HepG2 (cell line): ENCODE results near the gene LGALS8. TPM values are rescaled to one million over a fixed set of nuclear protein-coding genes. Genes with fewer than 3 reads are reported as not detected.

ENCODE experiments used
- ATF7-NPFF ChIP-seq: sonication (generic); formaldehyde crosslinking; IDR thresholded peaks from 2 replicates; pipeline ENCODE4 v1.8.1; 2023; ENCODE audit warnings: mild to moderate bottlenecking, low read depth, missing genetic modification reagents, moderate library complexity
- BCL6 ChIP-seq: IDR thresholded peaks from 2 replicates; pipeline ENCODE4 v1.6.1; 2016; ENCODE audit warnings: missing genetic modification reagents, missing compliant biosample characterization
- BRD4 ChIP-seq: sonication (generic); formaldehyde crosslinking; IDR thresholded peaks from 2 replicates; pipeline ENCODE4 v1.4.0; 2020; ENCODE audit warnings: missing genetic modification reagents
- CAMTA2 ChIP-seq: sonication (generic); formaldehyde crosslinking; IDR thresholded peaks from 2 replicates; pipeline ENCODE4 v1.4.0; 2020; ENCODE audit warnings: mild to moderate bottlenecking, missing genetic modification reagents, borderline replicate concordance
- CHCHD3 ChIP-seq: sonication (generic); formaldehyde crosslinking; IDR thresholded peaks from 2 replicates; pipeline ENCODE4 v1.8.0; 2022; ENCODE audit warnings: mild to moderate bottlenecking, missing genetic modification reagents, moderate library complexity
- HMG20A ChIP-seq: IDR thresholded peaks from 2 replicates; pipeline ENCODE4 v1.6.1; 2016; ENCODE audit warnings: borderline replicate concordance
- HNF4G ChIP-seq, 2 experiments: sonication (generic) in 1 of 2; formaldehyde crosslinking in 1 of 2; IDR thresholded peaks; 2 replicates each; pipeline versions ENCODE4 v1.4.0 to v1.6.1; 2011 to 2020; ENCODE audit warnings: borderline replicate concordance in 2 of 2, low read depth in 2 of 2, mild to moderate bottlenecking in 2 of 2, low read length in 1 of 2, missing genetic modification reagents in 1 of 2, moderate library complexity in 1 of 2
- IKZF1 ChIP-seq: fragments of 450-650 bp; IDR thresholded peaks from 2 replicates; pipeline ENCODE4 v1.7.1; 2016
- KDM3A ChIP-seq: IDR thresholded peaks from 2 replicates; pipeline ENCODE4 v1.6.1; 2018; ENCODE audit warnings: low read depth, missing compliant biosample characterization
- KDM6A ChIP-seq: IDR thresholded peaks from 2 replicates; pipeline ENCODE4 v1.6.1; 2016; ENCODE audit warnings: low read depth
- MEF2D ChIP-seq: sonication (generic); formaldehyde crosslinking; IDR thresholded peaks from 2 replicates; pipeline ENCODE4 v1.5.1; 2020; ENCODE audit warnings: mild to moderate bottlenecking, missing genetic modification reagents
- MXD4 ChIP-seq: IDR thresholded peaks from 2 replicates; pipeline ENCODE4 v1.6.1; 2016; ENCODE audit warnings: mild to moderate bottlenecking, missing biosample characterization, missing genetic modification reagents
- NFE2 ChIP-seq: sonication (generic); formaldehyde crosslinking; IDR thresholded peaks from 2 replicates; pipeline ENCODE4 v1.4.0; 2020; ENCODE audit warnings: missing genetic modification reagents
- PAX8 ChIP-seq: sonication (generic); formaldehyde crosslinking; IDR thresholded peaks from 2 replicates; pipeline ENCODE4 v1.8.0; 2022; ENCODE audit warnings: mild to moderate bottlenecking, missing genetic modification reagents, borderline replicate concordance
- POGZ ChIP-seq: sonication (generic); formaldehyde crosslinking; IDR thresholded peaks from 2 replicates; pipeline ENCODE4 v1.4.0; 2020; ENCODE audit warnings: mild to moderate bottlenecking, missing genetic modification reagents
- POLR2AphosphoS2 ChIP-seq: IDR thresholded peaks from 2 replicates; pipeline ENCODE4 v1.6.1; 2011; ENCODE audit warnings: low read depth, low read length, improper control_type of control experiment
- RXRB ChIP-seq: IDR thresholded peaks from 2 replicates; pipeline ENCODE4 v1.6.1; 2016; ENCODE audit warnings: borderline replicate concordance, missing genetic modification reagents, missing compliant biosample characterization
- SRSF9 ChIP-seq: fragments of 200-400 bp; formaldehyde crosslinking; IDR thresholded peaks from 2 replicates; pipeline ENCODE4 v1.6.1; 2018; ENCODE audit warnings: borderline replicate concordance, mild to moderate bottlenecking, low read depth, low read length; ENCODE audit not compliant: insufficient read depth, poor library complexity, severe bottlenecking
- U2AF2 ChIP-seq: fragments of 200-400 bp; formaldehyde crosslinking; IDR thresholded peaks from 2 replicates; pipeline ENCODE4 v1.6.1; 2017; ENCODE audit warnings: low read depth, mild to moderate bottlenecking, low read length
- ZFAT ChIP-seq: sonication (generic); formaldehyde crosslinking; conservative IDR thresholded peaks from 2 replicates; pipeline ENCODE4 v1.8.1; 2023; ENCODE audit warnings: missing genetic modification reagents, inconsistent platforms
- ZFP1 ChIP-seq: IDR thresholded peaks from 2 replicates; pipeline ENCODE4 v1.6.1; 2016
- ZFP37 ChIP-seq: sonication (generic); formaldehyde crosslinking; IDR thresholded peaks from 2 replicates; pipeline ENCODE4 v1.4.0; 2020; ENCODE audit warnings: missing genetic modification reagents, borderline replicate concordance
- ZKSCAN8 ChIP-seq: IDR thresholded peaks from 2 replicates; pipeline ENCODE4 v1.6.1; 2016; ENCODE audit warnings: borderline replicate concordance, missing genetic modification reagents, missing compliant biosample characterization
- ZNF121 ChIP-seq: sonication (generic); formaldehyde crosslinking; IDR thresholded peaks from 2 replicates; pipeline ENCODE4 v1.5.0; 2020; ENCODE audit warnings: mild to moderate bottlenecking, missing genetic modification reagents
- ZNF232 ChIP-seq: sonication (generic); formaldehyde crosslinking; IDR thresholded peaks from 2 replicates; pipeline ENCODE4 v1.4.0; 2020; ENCODE audit warnings: missing genetic modification reagents, borderline replicate concordance
- ZNF260 ChIP-seq: sonication (generic); formaldehyde crosslinking; IDR thresholded peaks from 2 replicates; pipeline ENCODE4 v1.4.0; 2020; ENCODE audit warnings: missing genetic modification reagents, low read depth, mild to moderate bottlenecking, borderline replicate concordance
- ZNF33B ChIP-seq: sonication (generic); formaldehyde crosslinking; IDR thresholded peaks from 2 replicates; pipeline ENCODE4 v1.5.1; 2020; ENCODE audit warnings: mild to moderate bottlenecking, missing genetic modification reagents
- ZNF468 ChIP-seq: sonication (generic); formaldehyde crosslinking; IDR thresholded peaks from 2 replicates; pipeline ENCODE4 v1.8.0; 2022; ENCODE audit warnings: mild to moderate bottlenecking, moderate library complexity, missing genetic modification reagents
- ZNF549 ChIP-seq: sonication (generic); formaldehyde crosslinking; IDR thresholded peaks from 2 replicates; pipeline ENCODE4 v1.5.0; 2020; ENCODE audit warnings: missing genetic modification reagents
- ZNF572 ChIP-seq: sonication (generic); formaldehyde crosslinking; IDR thresholded peaks from 2 replicates; pipeline ENCODE4 v1.5.1; 2020; ENCODE audit warnings: mild to moderate bottlenecking, missing genetic modification reagents
- ZNF773 ChIP-seq: sonication (generic); formaldehyde crosslinking; IDR thresholded peaks from 2 replicates; pipeline ENCODE4 v1.4.0; 2020; ENCODE audit warnings: missing genetic modification reagents, borderline replicate concordance
- ZNF883 ChIP-seq: sonication (generic); formaldehyde crosslinking; IDR thresholded peaks from 2 replicates; pipeline ENCODE4 v1.5.1; 2020; ENCODE audit warnings: mild to moderate bottlenecking, missing genetic modification reagents; ENCODE audit errors: not compliant biosample characterization
- ZSCAN30 ChIP-seq: sonication (generic); formaldehyde crosslinking; IDR thresholded peaks from 2 replicates; pipeline ENCODE4 v1.5.0; 2020; ENCODE audit warnings: mild to moderate bottlenecking, missing genetic modification reagents
- polyA plus RNA-seq, 8 experiments: library from polyadenylated mRNA; depleted of rRNA in 3 of 8; stranded (reverse) in 7 of 8; unstranded in 1 of 8; fragments of >200 nt; fragmentation: Illumina TruSeq in 4 of 8; extraction: Trizol in 4 of 8; gene quantifications; 2 replicates each; pipeline versions ENCODE4 v1.2.1 to v1.2.3, GENCODE V29; 2011 to 2016; ENCODE audit warnings: low read depth in 4 of 8, missing spikeins in 1 of 8, mixed read lengths in 1 of 8; ENCODE audit not compliant: insufficient read depth in 1 of 8
- total RNA-seq, 5 experiments: library from RNA; depleted of rRNA; stranded (reverse); fragments of >200 nt; fragmentation: Illumina TruSeq; extraction: Trizol; gene quantifications; 2 replicates each; pipeline ENCODE4 v1.2.3, GENCODE V29; 2016; ENCODE audit warnings: low read depth in 1 of 5
- TF ChIP-seq, protein P1 (sequence below): sonication (generic); formaldehyde crosslinking; IDR thresholded peaks from 2 replicates; pipeline ENCODE4 v1.4.0; 2020; ENCODE audit warnings: missing genetic modification reagents, borderline replicate concordance

Gene LGALS8
- total and polyA plus RNA-seq, 2 of the 13 experiments (the other 11 are each of a cell fraction or from before 2014, with no cell fraction given), result 29.3 to 185 TPM

DNA sequence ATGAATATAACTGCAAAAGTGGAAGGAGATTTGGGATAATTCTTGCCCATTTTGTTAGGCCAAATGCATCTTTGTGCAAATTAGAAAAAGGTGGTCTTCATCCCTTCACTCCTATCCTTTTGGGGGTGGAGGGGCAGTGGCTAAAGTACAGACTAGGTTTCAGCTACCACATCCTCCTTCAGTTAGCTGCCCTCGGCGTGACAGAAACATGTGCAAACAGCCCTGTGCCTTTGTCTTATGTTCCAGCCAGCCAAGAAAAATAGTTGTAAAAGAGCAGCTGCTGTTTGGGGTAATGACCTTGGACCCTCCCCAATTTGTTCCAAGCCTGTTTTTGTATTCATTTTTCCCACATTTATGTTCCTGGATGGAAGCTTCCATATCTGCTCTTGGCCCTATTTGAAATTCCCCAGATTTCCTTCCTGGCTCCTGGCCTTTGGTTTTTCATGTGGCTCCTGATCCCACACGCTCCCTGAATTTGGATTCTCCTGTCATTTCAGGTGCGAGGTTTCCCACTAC, 8.3 kb upstream of the LGALS8 start (continued):
- TF ChIP-seq, protein P1, sequence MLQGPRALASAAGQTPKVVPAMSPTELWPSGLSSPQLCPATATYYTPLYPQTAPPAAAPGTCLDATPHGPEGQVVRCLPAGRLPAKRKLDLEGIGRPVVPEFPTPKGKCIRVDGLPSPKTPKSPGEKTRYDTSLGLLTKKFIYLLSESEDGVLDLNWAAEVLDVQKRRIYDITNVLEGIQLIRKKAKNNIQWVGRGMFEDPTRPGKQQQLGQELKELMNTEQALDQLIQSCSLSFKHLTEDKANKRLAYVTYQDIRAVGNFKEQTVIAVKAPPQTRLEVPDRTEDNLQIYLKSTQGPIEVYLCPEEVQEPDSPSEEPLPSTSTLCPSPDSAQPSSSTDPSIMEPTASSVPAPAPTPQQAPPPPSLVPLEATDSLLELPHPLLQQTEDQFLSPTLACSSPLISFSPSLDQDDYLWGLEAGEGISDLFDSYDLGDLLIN, result no peak
- TF ChIP-seq ZFAT (CRISPR knock-in tag) (no peak), ZFP37 (CRISPR knock-in tag) (no peak), KDM6A (CRISPR knock-in tag) (0 out of 2 replicates have a peak, but pooled peaks have one; percentile 29), ZNF33B (CRISPR knock-in tag) (no peak), BRD4 (CRISPR knock-in tag) (no peak), ATF7-NPFF (CRISPR knock-in tag) (no peak), KDM3A (CRISPR knock-in tag) (no peak), PAX8 (CRISPR knock-in tag) (no peak), MXD4 (CRISPR knock-in tag) (0 out of 2 replicates have a peak, but pooled peaks have one; percentile 46), MEF2D (CRISPR knock-in tag) (peak; percentile 64), CHCHD3 (CRISPR knock-in tag) (no peak), ZKSCAN8 (no peak; the same call in 1 of the 2 replicates), U2AF2 (no peak), BCL6 (CRISPR knock-in tag) (no peak), ZNF773 (CRISPR knock-in tag) (no peak), IKZF1 (no peak), ZNF260 (no peak), HNF4G (IDR thresholded peaks at IDR 0.05; ENCODE audit: borderline replicate concordance, low read depth, low read length) (peak; percentile 60), HNF4G (CRISPR knock-in tag; IDR thresholded peaks at IDR 0.05; ENCODE audit: borderline replicate concordance, low read depth) (no peak; the same call in 1 of the 2 replicates), POGZ (CRISPR knock-in tag) (peak; percentile 43; the same call in 1 of the 2 replicates), ZNF572 (CRISPR knock-in tag) (no peak), ZNF549 (CRISPR knock-in tag) (no peak), ZNF883 (CRISPR knock-in tag) (no peak), ZNF232 (CRISPR knock-in tag) (no peak), ZSCAN30 (CRISPR knock-in tag) (no peak), ZNF121 (CRISPR knock-in tag) (no peak), ZNF468 (CRISPR knock-in tag) (no peak), NFE2 (CRISPR knock-in tag) (no peak), SRSF9 (no peak), RXRB (0 out of 2 replicates have a peak, but pooled peaks have one; percentile 53), HMG20A (no peak), CAMTA2 (CRISPR knock-in tag) (no peak), POLR2AphosphoS2 (no peak), ZFP1 (no peak)
